ENCODE data around the gene OR8G5. TPM values are rescaled to one million over a fixed set of nuclear protein-coding genes. Genes with fewer than 3 reads are reported as not detected.

The OR8G5 gene
- total RNA-seq (not detected), total RNA-seq (0 reads per million in 29 experiments)
- total RNA-seq (2013) = not detected

- Mint-ChIP-seq H3K27ac (no peak within 1 kb of the TSS), H3K4me3 (no peak within 1 kb of the TSS), H3K4me1 (no peaks in the 10 kb centered on the region), H3K9me3 (no peaks in the 10 kb centered on the region), H3K36me3 (no peaks in the 10 kb centered on the region), H3K27me3 (peaks cover 1 to 4% of the 10 kb centered on the region in 2 donors)
- Histone ChIP-seq H3K27me3 (replicated peaks in 1 of 2; ENCODE audit: control insufficient read depth in 2 of 2, extremely low read depth in 1 of 2, insufficient read depth in 2 of 2, low read length in 1 of 2) (peaks cover 0 to 4% of the 10 kb centered on the region in 2 experiments), H3K9me3 (no peaks in the 10 kb centered on the region), H3K4me1 (ENCODE audit: control insufficient read depth in 1 of 2, extremely low read depth in 1 of 2, insufficient read depth in 2 of 2, low read length in 2 of 2) (no peaks in the 10 kb centered on the region), H3K27ac (ENCODE audit: low read length) (no peak within 1 kb of the TSS), H3K36me3 (ENCODE audit: control insufficient read depth in 2 of 2, extremely low read depth in 1 of 2, insufficient read depth in 1 of 2, low read length in 1 of 2) (no peaks in the 10 kb centered on the region), H3K4me3 (ENCODE audit: control insufficient read depth in 1 of 2, extremely low read depth in 1 of 2, low read length in 1 of 2) (no peak within 1 kb of the TSS)
- POLR2A ChIA-PET = no interaction called here
- CTCF ChIA-PET = no interaction called here
- DNase-seq = no peak
- WGBS (ENCODE audit: insufficient coverage) = 57% methylated on average over 3 of the region's 4 CpGs
- ATAC-seq (replicated peaks in 1 of 4) = no peak
Measured at GRCh38 chr11:124256076-124256475, at the start of gene OR8G5. Gene OR8G5, plus strand, starts transcription at chr11:124256376. Its CDS starts 8,556 bp downstream, at chr11:124264932.

- no peaks in the 10 kb centered on the region for H3K36me3 ChIP-seq (ENCODE audit: control insufficient read depth in 2 of 2, extremely low read depth in 1 of 2, insufficient read depth in 1 of 2, low read length in 1 of 2)
- H3K4me1 Mint-ChIP-seq = no peaks in the 10 kb centered on the region
- no peaks in the 10 kb centered on the region for H3K27me3 Mint-ChIP-seq
- CTCF ChIA-PET = interaction anchor here in 1 of 2 donors (1.2 kb wide), 1 partner anchor 13 kb away, joined by 3 read pairs; no protein-coding TSS in a partner anchor
- ATAC-seq (replicated peaks in 1 of 4) (no peak), DNase-seq (no peak)
- 80% methylated on average over 2 of the region's 6 CpGs for WGBS (ENCODE audit: insufficient coverage)
- H3K9me3 ChIP-seq = no peaks in the 10 kb centered on the region
- H3K9me3 Mint-ChIP-seq = no peaks in the 10 kb centered on the region
- H3K4me1 ChIP-seq (ENCODE audit: control insufficient read depth in 1 of 2, extremely low read depth in 1 of 2, insufficient read depth in 2 of 2, low read length in 2 of 2) = no peaks in the 10 kb centered on the region
- H3K27ac Mint-ChIP-seq = no peak overlapping the region
- POLR2A ChIA-PET = no interaction called here
- no peak overlapping the region for H3K4me3 Mint-ChIP-seq
- no peaks in the 10 kb centered on the region for H3K36me3 Mint-ChIP-seq
- H3K4me3 ChIP-seq (ENCODE audit: control insufficient read depth in 1 of 2, extremely low read depth in 1 of 2, low read length in 1 of 2) = no peak overlapping the region
- H3K27ac ChIP-seq (ENCODE audit: low read length) = no peak overlapping the region
- peaks cover 0 to 10% of the 10 kb centered on the region in 2 experiments for H3K27me3 ChIP-seq (replicated peaks in 1 of 2; ENCODE audit: control insufficient read depth in 2 of 2, extremely low read depth in 1 of 2, insufficient read depth in 2 of 2, low read length in 1 of 2)
Measured at GRCh38 chr11:124207102-124207792, 48.9 kb upstream of the OR8G5 start.

- H3K4me1 ChIP-seq (ENCODE audit: control insufficient read depth in 1 of 2, extremely low read depth in 1 of 2, insufficient read depth in 2 of 2, low read length in 2 of 2) = no peaks in the 10 kb centered on the region
- Mint-ChIP-seq H3K27ac (no peak overlapping the region), H3K27me3 (no peaks in the 10 kb centered on the region), H3K4me1 (no peaks in the 10 kb centered on the region), H3K36me3 (no peaks in the 10 kb centered on the region), H3K4me3 (no peak overlapping the region), H3K9me3 (no peaks in the 10 kb centered on the region)
- no peaks in the 10 kb centered on the region for H3K9me3 ChIP-seq
- ATAC-seq (replicated peaks in 1 of 4) (no peak), DNase-seq (no peak)
- no peaks in the 10 kb centered on the region for H3K36me3 ChIP-seq (ENCODE audit: control insufficient read depth in 2 of 2, extremely low read depth in 1 of 2, insufficient read depth in 1 of 2, low read length in 1 of 2)
- ChIA-PET POLR2A (no interaction called here), CTCF (no interaction called here)
- peaks cover 0 to 10% of the 10 kb centered on the region in 2 experiments for H3K27me3 ChIP-seq (replicated peaks in 1 of 2; ENCODE audit: control insufficient read depth in 2 of 2, extremely low read depth in 1 of 2, insufficient read depth in 2 of 2, low read length in 1 of 2)
- no peak overlapping the region for H3K4me3 ChIP-seq (ENCODE audit: control insufficient read depth in 1 of 2, extremely low read depth in 1 of 2, low read length in 1 of 2)
- H3K27ac ChIP-seq (ENCODE audit: low read length) = no peak overlapping the region
- 81% methylated on average over 6 of the region's 6 CpGs for WGBS (ENCODE audit: insufficient coverage)
Measured at GRCh38 chr11:124209824-124210357, 46.3 kb upstream of the OR8G5 start.

- Mint-ChIP-seq H3K4me3 (no peak overlapping the region), H3K4me1 (no peaks in the 10 kb centered on the region), H3K27ac (no peak overlapping the region), H3K27me3 (no peaks in the 10 kb centered on the region), H3K36me3 (no peaks in the 10 kb centered on the region), H3K9me3 (no peaks in the 10 kb centered on the region)
- Histone ChIP-seq H3K9me3 (no peaks in the 10 kb centered on the region), H3K36me3 (ENCODE audit: control insufficient read depth in 2 of 2, extremely low read depth in 1 of 2, insufficient read depth in 1 of 2, low read length in 1 of 2) (no peaks in the 10 kb centered on the region), H3K27me3 (replicated peaks in 1 of 2; ENCODE audit: control insufficient read depth in 2 of 2, extremely low read depth in 1 of 2, insufficient read depth in 2 of 2, low read length in 1 of 2) (peaks cover 0 to 10% of the 10 kb centered on the region in 2 experiments), H3K27ac (ENCODE audit: low read length) (no peak overlapping the region), H3K4me1 (ENCODE audit: control insufficient read depth in 1 of 2, extremely low read depth in 1 of 2, insufficient read depth in 2 of 2, low read length in 2 of 2) (no peaks in the 10 kb centered on the region), H3K4me3 (ENCODE audit: control insufficient read depth in 1 of 2, extremely low read depth in 1 of 2, low read length in 1 of 2) (no peak overlapping the region)
- 55% methylated on average over 4 of the region's 5 CpGs for WGBS (ENCODE audit: insufficient coverage)
- DNase-seq (no peak), ATAC-seq (replicated peaks in 1 of 4) (no peak)
- ChIA-PET POLR2A (no interaction called here), CTCF (no interaction called here)
Measured at GRCh38 chr11:124210421-124210820, 45.8 kb upstream of the OR8G5 start.

- no peaks in the 10 kb centered on the region for H3K9me3 Mint-ChIP-seq
- Histone ChIP-seq H3K9me3 (no peaks in the 10 kb centered on the region), H3K36me3 (ENCODE audit: control insufficient read depth in 2 of 2, extremely low read depth in 1 of 2, insufficient read depth in 1 of 2, low read length in 1 of 2) (no peaks in the 10 kb centered on the region), H3K27me3 (replicated peaks in 1 of 2; ENCODE audit: control insufficient read depth in 2 of 2, extremely low read depth in 1 of 2, insufficient read depth in 2 of 2, low read length in 1 of 2) (peaks cover 0 to 10% of the 10 kb centered on the region in 2 experiments), H3K27ac (ENCODE audit: low read length) (no peak overlapping the region), H3K4me1 (ENCODE audit: control insufficient read depth in 1 of 2, extremely low read depth in 1 of 2, insufficient read depth in 2 of 2, low read length in 2 of 2) (no peaks in the 10 kb centered on the region), H3K4me3 (ENCODE audit: control insufficient read depth in 1 of 2, extremely low read depth in 1 of 2, low read length in 1 of 2) (no peak overlapping the region)
- no peaks in the 10 kb centered on the region for H3K36me3 Mint-ChIP-seq
- ATAC-seq (replicated peaks in 1 of 4) (no peak), DNase-seq (no peak)
- ChIA-PET POLR2A (no interaction called here), CTCF (no interaction called here)
- no peaks in the 10 kb centered on the region for H3K27me3 Mint-ChIP-seq
- no peaks in the 10 kb centered on the region for H3K4me1 Mint-ChIP-seq
- H3K4me3 Mint-ChIP-seq = no peak overlapping the region
- H3K27ac Mint-ChIP-seq = no peak overlapping the region
Measured at GRCh38 chr11:124211321-124211720, 44.9 kb upstream of the OR8G5 start.

- no peak overlapping the region for H3K4me3 Mint-ChIP-seq
- H3K27me3 Mint-ChIP-seq = no peaks in the 10 kb centered on the region
- Histone ChIP-seq H3K36me3 (ENCODE audit: control insufficient read depth in 2 of 2, extremely low read depth in 1 of 2, insufficient read depth in 1 of 2, low read length in 1 of 2) (no peaks in the 10 kb centered on the region), H3K27me3 (replicated peaks in 1 of 2; ENCODE audit: control insufficient read depth in 2 of 2, extremely low read depth in 1 of 2, insufficient read depth in 2 of 2, low read length in 1 of 2) (peaks cover 0 to 10% of the 10 kb centered on the region in 2 experiments), H3K27ac (ENCODE audit: low read length) (no peak overlapping the region), H3K4me3 (ENCODE audit: control insufficient read depth in 1 of 2, extremely low read depth in 1 of 2, low read length in 1 of 2) (no peak overlapping the region), H3K9me3 (no peaks in the 10 kb centered on the region), H3K4me1 (ENCODE audit: control insufficient read depth in 1 of 2, extremely low read depth in 1 of 2, insufficient read depth in 2 of 2, low read length in 2 of 2) (no peaks in the 10 kb centered on the region)
- ChIA-PET POLR2A (no interaction called here), CTCF (no interaction called here)
- H3K27ac Mint-ChIP-seq = no peak overlapping the region
- peaks cover 0 to 4% (median 0%) of the 10 kb centered on the region in 3 donors for H3K9me3 Mint-ChIP-seq
- no CpG with 5 or more reads among the region's 3 CpGs for WGBS (ENCODE audit: insufficient coverage)
- DNase-seq (no peak), ATAC-seq (replicated peaks in 1 of 4) (no peak)
- H3K4me1 Mint-ChIP-seq = no peaks in the 10 kb centered on the region
- no peaks in the 10 kb centered on the region for H3K36me3 Mint-ChIP-seq
Measured at GRCh38 chr11:124214027-124214426, 42.1 kb upstream of the OR8G5 start.
